T-helper 17 cell (primary cell): ENCODE data around the gene BLVRB. TPM values are rescaled to one million over a fixed set of nuclear protein-coding genes. Genes with fewer than 3 reads are reported as not detected.

ENCODE experiments used
- ATAC-seq: fragments of 150-1000 bp; cut with Tn5 transposase; 2 replicates; pipeline ENCODE4 v1.10.0; 2021; ENCODE audit warnings: mild to moderate bottlenecking, moderate library complexity
- DNase-seq, 3 donors: peaks; one replicate each; pipeline versions ENCODE4 v3.0.0 to v3.0.0-alpha.2; 2020 to 2021
- H3K9me3 ChIP-seq: one replicate; pipeline ENCODE4 v1.7.0; 2013; ENCODE audit warnings: low read length, mild to moderate bottlenecking; ENCODE audit not compliant: control insufficient read depth, poor library complexity, severe bottlenecking
- H3K27ac Mint-ChIP-seq: one replicate; pipeline ENCODE4 v1.8.0; 2022; ENCODE audit warnings: mild to moderate bottlenecking, moderate library complexity, mixed read lengths
- H3K27me3 Mint-ChIP-seq: one replicate; pipeline ENCODE4 v1.8.0; 2022; ENCODE audit warnings: mixed read lengths
- H3K36me3 Mint-ChIP-seq: one replicate; pipeline ENCODE4 v1.8.0; 2022; ENCODE audit warnings: low read depth, mixed read lengths
- H3K4me1 Mint-ChIP-seq: one replicate; pipeline ENCODE4 v1.8.0; 2022; ENCODE audit warnings: mild to moderate bottlenecking, mixed read lengths
- H3K4me3 Mint-ChIP-seq: one replicate; pipeline ENCODE4 v1.8.0; 2022; ENCODE audit warnings: mild to moderate bottlenecking, moderate library complexity, mixed read lengths
- total RNA-seq, 4 donors: library from RNA in 2 of 4; stranded (reverse) in 2 of 4; gene quantifications; one replicate each; pipeline ENCODE4 v1.2.3 and lab custom pipeline; 2022 to 2026

BLVRB gene
- total RNA-seq, 2 donors from 2014 or later, result 7.4 to 9.9 TPM

GRCh38 chr19:40420451-40420765 lies 45.1 kb downstream of the BLVRB start:
- Mint-ChIP-seq H3K27ac (peak overlapping the region; percentile 90), H3K36me3 (peaks cover 5% of the 10 kb centered on the region), H3K4me3 (peak overlapping the region; percentile 88), H3K4me1 (peaks cover 27% of the 10 kb centered on the region), H3K27me3 (no peaks in the 10 kb centered on the region)
- H3K9me3 ChIP-seq, result no peaks in the 10 kb centered on the region
- DNase-seq, result no peak
- ATAC-seq, result peak; percentile 3

- H3K36me3 Mint-ChIP-seq, result peaks cover 5% of the 10 kb centered on the region
- peaks cover 25% of the 10 kb centered on the region for H3K4me1 Mint-ChIP-seq
- no peak overlapping the region for H3K27ac Mint-ChIP-seq
Measured at GRCh38 chr19:40419780-40420179, 45.8 kb downstream of the BLVRB start.

GRCh38 chr19:40419066-40419612 lies 46.4 kb downstream of the BLVRB start:
- H3K4me1 Mint-ChIP-seq, result peaks cover 20% of the 10 kb centered on the region
- no peaks in the 10 kb centered on the region for H3K9me3 ChIP-seq
- H3K36me3 Mint-ChIP-seq, result peaks cover 2% of the 10 kb centered on the region
- no peak overlapping the region for H3K27ac Mint-ChIP-seq
- no peak for ATAC-seq
- no peak for DNase-seq
- no peaks in the 10 kb centered on the region for H3K27me3 Mint-ChIP-seq
- H3K4me3 Mint-ChIP-seq, result peak overlapping the region; percentile 88

More at GRCh38 chr19:40419780-40420179, 45.8 kb downstream of the BLVRB start:
- DNase-seq (no peak), ATAC-seq (no peak)
- Mint-ChIP-seq H3K4me3 (peak overlapping the region; percentile 88), H3K27me3 (no peaks in the 10 kb centered on the region)
- no peaks in the 10 kb centered on the region for H3K9me3 ChIP-seq

GRCh38 chr19:40418040-40418439 lies 47.5 kb downstream of the BLVRB start:
- no peaks in the 10 kb centered on the region for H3K9me3 ChIP-seq
- Mint-ChIP-seq H3K4me3 (peak overlapping the region; percentile 25), H3K27me3 (no peaks in the 10 kb centered on the region), H3K36me3 (peaks cover 2% of the 10 kb centered on the region), H3K27ac (no peak overlapping the region), H3K4me1 (peaks cover 21% of the 10 kb centered on the region)
- ATAC-seq, result no peak
- no peak for DNase-seq

- Mint-ChIP-seq H3K27me3 (no peaks in the 10 kb centered on the region), H3K4me1 (peaks cover 21% of the 10 kb centered on the region), H3K36me3 (peaks cover 2% of the 10 kb centered on the region), H3K4me3 (no peak overlapping the region), H3K27ac (peak overlapping the region; percentile 81)
- no peaks in the 10 kb centered on the region for H3K9me3 ChIP-seq
- ATAC-seq (no peak), DNase-seq (no peak)
Measured at GRCh38 chr19:40417643-40417981, 47.9 kb downstream of the BLVRB start.

- Mint-ChIP-seq H3K27ac (peak overlapping the region; percentile 81), H3K27me3 (peaks cover under 1% of the 10 kb centered on the region), H3K4me1 (peaks cover 21% of the 10 kb centered on the region), H3K36me3 (peaks cover 2% of the 10 kb centered on the region), H3K4me3 (peak overlapping the region; percentile 62)
- ATAC-seq (no peak), DNase-seq (no peak)
- H3K9me3 ChIP-seq, result no peaks in the 10 kb centered on the region
Measured at GRCh38 chr19:40416918-40417642, 48.5 kb downstream of the BLVRB start.

GRCh38 chr19:40415768-40416167 lies 49.8 kb downstream of the BLVRB start:
- H3K4me3 Mint-ChIP-seq, result no peak overlapping the region
- no peaks in the 10 kb centered on the region for H3K9me3 ChIP-seq
- H3K36me3 Mint-ChIP-seq, result peaks cover 2% of the 10 kb centered on the region
- H3K27me3 Mint-ChIP-seq, result peaks cover 4% of the 10 kb centered on the region
- no peak overlapping the region for H3K27ac Mint-ChIP-seq
- no peak for DNase-seq
- ATAC-seq, result no peak
- peaks cover 21% of the 10 kb centered on the region for H3K4me1 Mint-ChIP-seq

- no peak for DNase-seq
- Mint-ChIP-seq H3K27me3 (peaks cover 4% of the 10 kb centered on the region), H3K4me1 (peaks cover 20% of the 10 kb centered on the region), H3K27ac (no peak overlapping the region), H3K36me3 (peaks cover 2% of the 10 kb centered on the region), H3K4me3 (no peak overlapping the region)
- ATAC-seq, result no peak
- H3K9me3 ChIP-seq, result no peaks in the 10 kb centered on the region
Measured at GRCh38 chr19:40414542-40415535, 50.7 kb downstream of the BLVRB start.

- Mint-ChIP-seq H3K27ac (no peak within 1 kb of the TSS), H3K36me3 (peaks cover 2% of the 10 kb centered on the region), H3K27me3 (peaks cover 4% of the 10 kb centered on the region), H3K4me1 (peaks cover 17% of the 10 kb centered on the region), H3K4me3 (no peak within 1 kb of the TSS)
- H3K9me3 ChIP-seq, result no peaks in the 10 kb centered on the region
- DNase-seq, result no peak
- no peak for ATAC-seq
Measured at GRCh38 chr19:40413291-40413845, 52.2 kb downstream of the BLVRB start, which contains the start of gene PRX. TSS of gene PRX (minus strand) at chr19:40413378. CDS start at chr19:40407932, 5,446 bp downstream.

GRCh38 chr19:40412866-40413265 lies 52.7 kb downstream of the BLVRB start:
- no peak overlapping the region for H3K27ac Mint-ChIP-seq
- H3K4me3 Mint-ChIP-seq, result no peak overlapping the region
- H3K36me3 Mint-ChIP-seq, result peaks cover 2% of the 10 kb centered on the region
- H3K9me3 ChIP-seq, result no peaks in the 10 kb centered on the region
- ATAC-seq (no peak), DNase-seq (no peak)
- peaks cover 4% of the 10 kb centered on the region for H3K27me3 Mint-ChIP-seq
- H3K4me1 Mint-ChIP-seq, result peaks cover 15% of the 10 kb centered on the region

GRCh38 chr19:40411958-40412499 lies 53.5 kb downstream of the BLVRB start:
- H3K9me3 ChIP-seq, result no peaks in the 10 kb centered on the region
- Mint-ChIP-seq H3K27me3 (peaks cover 4% of the 10 kb centered on the region), H3K36me3 (peaks cover 2% of the 10 kb centered on the region), H3K4me3 (no peak overlapping the region), H3K27ac (no peak overlapping the region), H3K4me1 (peaks cover 11% of the 10 kb centered on the region)
- no peak for DNase-seq
- no peak for ATAC-seq

GRCh38 chr19:40411125-40411842 lies 54.3 kb downstream of the BLVRB start:
- ATAC-seq, result no peak

More at GRCh38 chr19:40411125-40411842, 54.3 kb downstream of the BLVRB start:
- no peaks in the 10 kb centered on the region for H3K36me3 Mint-ChIP-seq
- H3K27me3 Mint-ChIP-seq, result peaks cover 4% of the 10 kb centered on the region
- peaks cover 8% of the 10 kb centered on the region for H3K4me1 Mint-ChIP-seq
- no peak overlapping the region for H3K27ac Mint-ChIP-seq
- H3K9me3 ChIP-seq, result no peaks in the 10 kb centered on the region
- no peak for DNase-seq
- no peak overlapping the region for H3K4me3 Mint-ChIP-seq
